Measurements from ENCODE around the gene LOC128125822.
A peak's percentile ranks its signal among the peaks of the same experiment; 100 is the strongest.
"Not testable (repeated sequence)": the region's sequence is repeated elsewhere in the genome, so short reads cannot be mapped to it uniquely, and the experiment has no call there.

LOC128125822 gene

GRCh38 chr6:63582579-63583231, 10.4 kb downstream of the LOC128125822 start:
- no peak for DNase-seq (ENCODE audit: low read depth in 2 of 2)

- DNase-seq (ENCODE audit: low read depth in 2 of 2): no peak
Measured at GRCh38 chr6:63584125-63584514, 11.8 kb downstream of the LOC128125822 start.

GRCh38 chr6:63584566-63584965, 12.3 kb downstream of the LOC128125822 start:
- DNase-seq (ENCODE audit: low read depth in 2 of 2): no peak

- DNase-seq (ENCODE audit: low read depth in 2 of 2): not testable (repeated sequence)
Measured at GRCh38 chr6:63585652-63586051, 13.4 kb downstream of the LOC128125822 start.

GRCh38 chr6:63589952-63590411, 17.7 kb downstream of the LOC128125822 start:
- DNase-seq (ENCODE audit: low read depth in 2 of 2): no peak

GRCh38 chr6:63592886-63593285, 20.6 kb downstream of the LOC128125822 start:
- no peak for DNase-seq (ENCODE audit: low read depth in 2 of 2)

GRCh38 chr6:63597141-63598048, 25.1 kb downstream of the LOC128125822 start:
- no peak for DNase-seq (ENCODE audit: low read depth in 2 of 2)

- DNase-seq (ENCODE audit: low read depth in 2 of 2): peak; percentile 52 to 61
Measured at GRCh38 chr6:63598049-63599036, 26.1 kb downstream of the LOC128125822 start.

- no peak for DNase-seq (ENCODE audit: low read depth in 2 of 2)
Measured at GRCh38 chr6:63599243-63599642, 27.0 kb downstream of the LOC128125822 start.

- no peak for DNase-seq (ENCODE audit: low read depth in 2 of 2)
Measured at GRCh38 chr6:63600136-63600535, 27.9 kb downstream of the LOC128125822 start.

- DNase-seq (ENCODE audit: low read depth in 2 of 2): no peak
Measured at GRCh38 chr6:63609231-63609630, 37.0 kb downstream of the LOC128125822 start.

- DNase-seq (ENCODE audit: low read depth in 2 of 2): no peak
Measured at GRCh38 chr6:63610944-63611343, 38.7 kb downstream of the LOC128125822 start.

GRCh38 chr6:63611560-63611959, 39.3 kb downstream of the LOC128125822 start:
- DNase-seq (ENCODE audit: low read depth in 2 of 2): no peak

- DNase-seq (ENCODE audit: low read depth in 2 of 2): no peak
Measured at GRCh38 chr6:63615590-63615989, 43.3 kb downstream of the LOC128125822 start.

Measured in stimulated activated CD4-positive, alpha-beta T cell treated with anti-CD3 and anti-CD28 coated beads, Interleukin-12 subunit alpha, Interleukin-12 subunit beta, amount 100 ng/mL, for 24 hours (primary cell).